Fibroblast of skin of right quadriceps (primary cell): Measurements from ENCODE around the gene ZMYM4.
A peak's percentile ranks its signal among the peaks of the same experiment; 100 is the strongest.

Experiments used
- DNase-seq: peaks from one replicate; pipeline ENCODE4 v3.0.0-alpha.2; 2013

ZMYM4 gene

GRCh38 chr1:35278886-35279554 lies 10.5 kb downstream of the ZMYM4 start:
- DNase-seq: peak; percentile 28

GRCh38 chr1:35279555-35279904 lies 11.0 kb downstream of the ZMYM4 start:
- DNase-seq: no peak

- DNase-seq: no peak
Observed at GRCh38 chr1:35280006-35280405, 11.5 kb downstream of the ZMYM4 start.

GRCh38 chr1:35281565-35281964 lies 13.1 kb downstream of the ZMYM4 start:
- no peak for DNase-seq

GRCh38 chr1:35282172-35282571 lies 13.7 kb downstream of the ZMYM4 start:
- no peak for DNase-seq

GRCh38 chr1:35284852-35285251 lies 16.3 kb downstream of the ZMYM4 start:
- DNase-seq: no peak

GRCh38 chr1:35285771-35286606 lies 17.5 kb downstream of the ZMYM4 start:
- DNase-seq: no peak

- DNase-seq: peak; percentile 61
Observed at GRCh38 chr1:35287807-35288640, 19.5 kb downstream of the ZMYM4 start.

- DNase-seq: peak; percentile 44
Observed at GRCh38 chr1:35288761-35289160, 20.3 kb downstream of the ZMYM4 start.

- no peak for DNase-seq
Observed at GRCh38 chr1:35290452-35290851, 21.9 kb downstream of the ZMYM4 start.

GRCh38 chr1:35294809-35295208 lies 26.3 kb downstream of the ZMYM4 start:
- DNase-seq: no peak

GRCh38 chr1:35297886-35298285 lies 29.4 kb downstream of the ZMYM4 start:
- no peak for DNase-seq

GRCh38 chr1:35298464-35298863 lies 30.0 kb downstream of the ZMYM4 start:
- peak; percentile 36 for DNase-seq

- DNase-seq: no peak
Observed at GRCh38 chr1:35300376-35300775, 31.9 kb downstream of the ZMYM4 start.

- no peak for DNase-seq
Observed at GRCh38 chr1:35301674-35302392, 33.3 kb downstream of the ZMYM4 start.

GRCh38 chr1:35305383-35305782 lies 36.9 kb downstream of the ZMYM4 start:
- no peak for DNase-seq

GRCh38 chr1:35315649-35316048 lies 47.1 kb downstream of the ZMYM4 start:
- no peak for DNase-seq

- DNase-seq: peak; percentile 14
Observed at GRCh38 chr1:35316264-35316663, 47.8 kb downstream of the ZMYM4 start.

- DNase-seq: peak; percentile 6
Observed at GRCh38 chr1:35319988-35320713, 51.6 kb downstream of the ZMYM4 start.

GRCh38 chr1:35320937-35321336 lies 52.4 kb downstream of the ZMYM4 start:
- no peak for DNase-seq

- DNase-seq: peak; percentile 10
Observed at GRCh38 chr1:35324486-35324885, 56.0 kb downstream of the ZMYM4 start.

GRCh38 chr1:35326246-35326866 lies 57.8 kb downstream of the ZMYM4 start:
- DNase-seq: no peak
